GM13977 (cell line): ENCODE measurements around the gene TXNDC2.

Experiments
- DNase-seq: peaks from one replicate; pipeline ENCODE4 v3.0.0; 2012; ENCODE audit warnings: low spot score
- CTCF ChIP-seq: IDR thresholded peaks from 2 replicates; pipeline ENCODE4 v1.5.1; 2012; ENCODE audit warnings: mild to moderate bottlenecking, control low read depth; ENCODE audit not compliant: insufficient read depth; ENCODE audit errors: extremely low read depth, missing control alignments
- in situ Hi-C: fragments of 300-500 bp; cut with MboI; formaldehyde crosslinking; loops from one replicate; pipeline ENCODE4 v1.12.0; 2022; ENCODE audit warnings: low sequenced_read_pairs, low pct_unique_long_range_greater_than_20kb, mixed read lengths, inconsistent platforms; ENCODE audit not compliant: unreplicated experiment

TXNDC2 gene

DNA sequence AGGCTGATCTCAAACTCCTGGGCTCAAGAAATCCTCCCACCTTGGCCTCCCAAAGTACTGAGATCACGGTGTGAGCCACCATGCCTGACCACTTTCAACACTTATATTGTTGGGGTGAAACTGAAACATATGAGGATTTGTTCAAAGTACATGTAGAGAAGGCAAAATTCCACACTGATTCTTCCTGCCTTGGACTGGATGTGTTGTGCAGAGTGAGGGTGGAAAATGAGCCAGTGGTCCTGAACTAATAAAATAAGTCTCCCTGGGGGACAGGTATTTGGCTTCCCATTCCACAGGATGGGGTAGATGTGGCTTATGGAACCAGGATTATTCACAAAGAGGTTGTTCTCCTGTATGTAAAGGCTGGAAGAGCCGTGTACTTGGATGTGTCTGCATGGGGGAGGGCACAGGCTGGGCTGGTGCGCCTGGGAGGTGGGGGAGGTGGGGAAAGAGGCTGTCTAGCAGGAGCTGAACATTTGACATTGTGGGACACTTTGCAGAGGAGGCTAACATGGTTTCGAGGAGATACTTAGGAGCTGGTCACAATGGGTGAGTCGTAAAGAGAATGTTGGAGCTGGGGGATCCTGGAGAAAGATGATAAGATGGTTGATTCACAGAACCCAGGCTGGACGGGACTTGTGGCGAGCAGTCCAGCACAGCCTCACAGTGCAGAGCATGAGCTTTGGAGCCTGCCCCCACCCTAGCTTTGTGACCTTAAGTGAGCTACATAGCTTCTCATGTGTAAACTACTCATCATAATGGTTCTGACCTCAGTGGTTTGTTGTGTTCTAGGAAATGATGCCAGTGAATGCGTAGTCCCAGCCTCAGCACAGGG, at the start of gene TXNDC2:
Gene TXNDC2 (plus strand): TSS at position 804 of the 835 bp plus-strand sequence. CDS start 708 bp downstream, outside the sequence.
- in situ Hi-C loops, result no loop called here
- DNase-seq, result no peak
- no peak for TF ChIP-seq CTCF

DNA sequence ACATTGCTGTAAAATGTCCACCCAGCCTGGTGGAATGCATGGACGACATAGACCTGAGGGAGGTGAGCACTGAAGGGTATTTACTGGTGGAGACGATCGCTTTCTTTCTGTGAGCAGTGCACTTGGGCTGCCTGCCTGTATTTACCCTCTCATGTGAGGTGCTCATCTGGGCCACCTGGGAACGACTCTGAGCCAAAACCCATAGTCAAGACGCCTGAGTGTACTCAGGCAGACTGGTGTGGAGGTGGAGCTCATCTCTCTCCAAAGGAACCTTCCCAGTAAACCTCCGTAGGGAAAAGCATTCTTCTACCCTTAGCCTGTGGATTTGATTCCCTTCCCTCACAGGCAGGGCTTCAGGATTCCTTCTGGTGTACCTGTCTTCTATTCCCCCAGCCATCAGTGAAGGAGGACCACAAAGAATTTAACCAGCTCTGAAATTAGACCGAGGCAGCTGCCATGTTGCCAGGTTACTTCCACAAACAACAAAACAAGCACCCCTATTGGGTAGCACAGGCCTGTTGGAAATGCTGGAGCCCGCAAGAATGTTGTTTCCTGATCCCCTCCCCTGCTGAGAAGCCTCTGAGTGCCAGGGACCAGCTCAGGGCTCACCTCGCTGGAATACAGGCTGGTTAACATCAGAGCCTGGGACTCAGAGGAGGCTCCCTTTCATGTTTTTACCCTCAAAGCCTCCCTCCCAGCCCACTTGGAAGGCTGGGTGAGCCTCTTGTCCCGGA, 47.5 kb upstream of the TXNDC2 start:
- TF ChIP-seq CTCF, result no peak
- DNase-seq, result no peak
- in situ Hi-C loops, result no loop called here

DNA sequence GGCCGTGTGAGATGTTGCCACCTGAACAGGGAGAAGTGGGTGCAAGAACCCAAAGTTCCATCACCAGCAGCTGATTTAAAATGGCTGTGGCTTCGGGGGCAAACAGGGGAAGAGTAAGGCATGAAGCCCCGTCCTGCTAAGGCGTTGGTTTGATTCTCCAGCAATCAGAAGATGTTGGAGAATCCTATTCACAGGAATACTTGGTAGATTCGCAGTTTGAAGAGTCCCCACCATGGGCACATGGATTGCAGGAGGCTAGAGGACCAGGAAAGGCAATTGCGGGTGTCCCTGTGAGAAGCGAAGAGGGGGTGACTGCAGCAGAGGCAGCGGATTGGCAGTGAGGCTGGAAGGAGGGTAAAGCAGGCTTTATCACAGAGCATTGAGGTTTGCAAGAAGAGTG, 46.6 kb upstream of the TXNDC2 start:
- no peak for TF ChIP-seq CTCF
- in situ Hi-C loops, result no loop called here
- no peak for DNase-seq

GRCh38 chr18:9839853-9840252, 45.9 kb upstream of the TXNDC2 start:
- no peak for TF ChIP-seq CTCF
- no peak for DNase-seq
- in situ Hi-C loops, result no loop called here

DNA sequence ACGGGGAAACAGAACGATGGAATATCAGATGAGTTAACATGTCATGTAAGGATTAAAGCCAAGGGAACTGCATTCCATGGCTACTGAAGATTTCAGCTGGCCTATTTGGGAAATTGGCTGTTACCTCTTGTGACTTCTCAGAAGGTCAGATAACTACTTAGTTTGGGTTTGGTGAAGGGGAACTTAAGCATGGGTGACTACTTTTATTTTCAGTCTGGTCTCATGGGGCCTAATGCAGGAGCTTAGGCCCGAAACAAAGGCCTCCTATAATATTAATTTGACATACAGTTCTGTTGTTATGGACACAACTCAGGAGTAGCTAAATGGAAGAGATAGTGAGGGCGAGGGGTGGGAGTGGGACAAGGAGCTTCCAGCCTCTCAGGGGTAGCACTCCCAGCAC, 44.0 kb upstream of the TXNDC2 start:
- TF ChIP-seq CTCF, result no peak
- DNase-seq, result no peak
- in situ Hi-C loops, result no loop called here

DNA sequence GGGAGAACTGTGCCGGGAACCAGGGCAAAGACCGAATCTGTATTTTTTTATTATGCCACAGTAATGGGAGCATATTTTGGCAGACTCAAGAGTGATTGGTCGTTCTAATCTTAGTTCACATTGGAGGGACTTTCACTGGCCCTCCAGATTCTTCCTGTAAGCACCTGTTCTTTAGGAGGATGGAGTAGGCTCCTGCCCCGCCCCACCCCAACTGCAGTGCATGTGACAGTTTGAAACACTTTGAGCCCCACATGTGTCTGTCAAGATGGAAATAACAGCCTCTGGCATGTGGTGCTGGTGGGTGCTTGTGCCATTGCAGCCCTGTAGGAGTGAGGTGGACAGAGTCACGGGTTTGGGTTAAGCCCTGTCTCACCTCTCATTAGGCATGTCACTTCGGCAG, 43.3 kb upstream of the TXNDC2 start:
- in situ Hi-C loops, result no loop called here
- no peak for DNase-seq
- TF ChIP-seq CTCF, result no peak
